Measurements from ENCODE around the gene TMTC1.
A peak's percentile ranks its signal among the peaks of the same experiment; 100 is the strongest.
"Not testable (repeated sequence)": the region's sequence is repeated elsewhere in the genome, so short reads cannot be mapped to it uniquely, and the experiment has no call there.

The TMTC1 gene

GRCh38 chr12:29656762-29657538, 126.8 kb downstream of the TMTC1 start:
- no peak for DNase-seq

- DNase-seq = no peak
Measured at GRCh38 chr12:29655861-29656260, 127.9 kb downstream of the TMTC1 start.

DNA sequence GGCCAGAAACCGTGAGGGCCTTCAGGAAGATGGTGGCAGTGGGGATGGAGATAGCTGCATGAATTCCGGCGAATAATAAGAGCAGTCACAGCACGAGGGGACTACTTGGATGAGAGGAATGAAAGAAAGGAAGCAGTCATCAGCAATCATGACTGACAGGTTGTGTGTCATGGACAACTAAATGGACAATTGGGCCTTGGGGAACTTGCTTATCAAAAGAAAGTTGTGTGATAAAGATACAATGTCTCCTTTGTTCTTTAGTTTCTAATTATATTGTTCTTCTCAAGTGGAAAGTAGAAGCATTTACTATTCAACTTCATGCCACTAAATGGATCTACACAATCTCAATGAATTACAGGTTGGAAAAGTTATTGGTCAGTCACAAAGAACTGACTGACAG, 130.5 kb downstream of the TMTC1 start:
- no peak for DNase-seq

DNA sequence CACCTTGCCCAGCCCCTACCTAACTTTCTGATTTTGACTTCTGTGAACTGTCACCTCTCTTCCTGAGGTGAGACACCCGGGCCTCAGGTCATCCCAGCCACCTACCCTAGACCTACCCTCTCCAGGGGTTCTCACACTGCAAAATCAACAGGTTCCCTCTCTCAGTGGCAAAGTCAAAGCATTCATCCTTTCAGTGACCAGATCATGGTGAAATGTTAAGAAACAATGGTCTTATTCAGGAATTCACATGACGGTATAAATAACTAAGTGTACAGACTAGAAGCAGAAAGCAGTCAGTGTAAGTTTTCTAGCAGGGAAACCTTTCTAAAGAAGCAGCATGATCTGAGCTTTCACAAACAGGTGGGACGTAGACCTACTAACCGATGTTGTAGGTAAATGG, 133.4 kb downstream of the TMTC1 start:
- no peak for DNase-seq

DNA sequence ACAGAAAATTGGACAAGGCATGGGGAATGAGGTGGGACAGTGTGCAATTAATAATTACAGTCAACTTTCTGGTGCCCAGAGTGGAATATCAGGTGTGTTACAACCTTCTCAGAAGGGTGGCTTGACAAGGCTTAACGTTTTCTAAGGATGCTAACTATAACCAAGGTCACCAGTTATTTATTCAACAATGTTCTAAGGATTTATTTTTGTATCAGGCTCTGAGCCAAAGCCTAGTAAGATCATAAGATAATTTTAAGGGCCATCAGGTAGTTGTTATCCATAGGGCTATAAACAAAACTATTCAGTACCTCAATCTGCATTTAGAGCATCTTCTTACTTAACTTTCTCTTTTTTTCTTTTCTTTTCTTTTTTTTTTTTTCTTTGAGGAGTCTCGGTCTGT, 134.0 kb downstream of the TMTC1 start:
- DNase-seq = no peak

GRCh38 chr12:29644536-29645162, 139.1 kb downstream of the TMTC1 start:
- no peak for DNase-seq

DNA sequence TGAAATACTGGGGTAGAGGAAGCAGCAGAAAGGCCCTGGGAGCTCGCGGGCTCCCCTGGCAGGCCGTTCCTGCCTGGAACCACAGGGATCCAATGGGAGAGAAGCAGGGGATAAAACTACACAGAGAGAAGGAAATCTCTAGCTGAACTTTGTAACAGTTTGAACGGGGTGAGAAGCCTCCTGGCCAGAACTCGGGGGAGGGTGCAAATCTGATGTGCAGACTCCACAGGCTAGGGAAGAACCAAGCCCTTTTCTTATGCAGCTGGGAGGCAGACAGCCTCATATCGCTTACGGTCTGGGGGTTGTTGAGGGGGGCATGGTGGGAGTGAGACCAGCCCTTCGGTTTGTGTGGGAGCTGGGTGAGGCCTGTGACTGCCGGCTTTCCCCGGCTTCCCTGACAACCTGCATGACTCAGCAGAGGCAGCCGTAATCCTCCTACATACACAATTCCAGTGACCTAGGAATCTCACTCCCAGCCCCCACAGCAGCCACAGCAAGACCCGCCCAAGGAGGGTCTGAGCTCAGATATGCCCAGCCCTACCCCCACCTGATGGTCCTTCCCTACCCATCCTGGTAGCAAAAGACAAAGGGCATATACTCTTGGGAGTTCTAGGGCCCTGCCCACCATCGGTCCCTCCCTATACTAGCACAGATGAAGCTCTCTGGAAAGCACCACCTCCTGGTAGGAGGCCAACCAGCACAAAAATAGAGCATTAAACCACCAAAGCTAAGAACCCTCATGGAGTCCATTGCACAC, 143.0 kb downstream of the TMTC1 start:
- DNase-seq = no peak

DNA sequence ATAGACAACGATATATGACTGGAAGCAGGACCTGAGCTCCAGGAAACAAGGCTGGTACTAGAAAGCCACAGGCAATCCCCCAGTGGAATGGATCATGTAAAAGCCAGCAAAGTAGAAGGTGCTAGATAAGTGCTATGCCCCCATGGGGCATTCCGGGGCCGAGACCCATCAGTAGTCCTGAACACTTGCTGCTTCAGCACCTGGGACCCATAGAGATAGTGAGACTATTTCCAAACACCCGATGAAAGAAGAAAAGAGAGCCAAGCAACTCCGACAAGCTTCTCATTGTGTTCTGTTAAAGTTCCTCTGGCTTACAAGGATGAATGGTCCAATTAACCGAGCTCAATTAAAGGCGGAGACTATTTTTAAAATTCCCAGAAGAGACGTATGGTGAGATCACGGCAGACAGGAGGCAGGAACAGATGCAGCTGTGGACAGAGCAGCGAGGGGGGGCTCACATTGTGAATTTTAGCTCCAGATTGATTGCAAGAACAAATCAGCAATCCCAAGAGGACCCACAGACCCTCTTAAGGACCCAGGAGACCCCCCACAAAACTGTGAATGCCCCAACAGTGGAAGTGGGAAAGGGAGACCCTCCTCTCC, 143.7 kb downstream of the TMTC1 start:
- no peak for DNase-seq

DNA sequence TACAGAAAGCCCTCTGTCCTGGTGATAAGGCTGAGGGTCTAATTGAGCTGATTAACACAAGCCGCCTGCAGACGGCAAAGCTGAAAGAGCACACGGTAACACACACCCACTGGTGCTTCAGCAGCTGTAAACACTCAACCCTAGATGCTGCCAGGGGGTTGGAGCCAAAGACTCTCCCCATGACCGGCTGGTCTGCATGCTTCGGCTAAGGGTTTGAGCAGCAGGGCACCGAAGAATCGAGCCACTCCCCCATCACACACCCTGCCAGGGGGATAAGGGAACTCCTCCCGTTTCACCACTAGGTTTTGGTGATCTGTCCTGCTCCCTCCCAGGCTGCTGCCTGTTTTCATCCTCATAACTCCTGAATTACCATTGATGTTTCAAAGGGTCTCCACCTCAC, 145.2 kb downstream of the TMTC1 start:
- DNase-seq = no peak

DNA sequence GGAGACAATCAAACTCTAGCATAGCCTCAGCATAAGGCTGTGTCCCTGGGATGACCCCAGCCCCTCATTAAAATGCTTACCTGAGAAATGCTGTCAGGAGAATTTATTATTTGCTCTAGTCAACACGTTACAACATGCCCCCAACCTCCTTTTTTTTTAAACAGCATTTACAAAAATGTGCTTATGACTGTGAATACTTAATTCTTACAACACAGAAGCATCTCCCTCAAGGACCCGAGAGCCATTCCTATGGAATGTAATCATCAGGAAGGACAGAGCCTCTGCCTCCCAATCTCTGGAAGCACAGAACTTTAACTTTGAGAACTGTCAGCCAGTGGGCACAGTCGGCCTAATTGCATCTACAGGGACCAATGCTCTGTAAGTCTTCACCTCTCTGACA, 149.7 kb downstream of the TMTC1 start:
- no peak for DNase-seq

- DNase-seq = not testable (repeated sequence)
Measured at GRCh38 chr12:29630164-29630563, 153.6 kb downstream of the TMTC1 start.

DNA sequence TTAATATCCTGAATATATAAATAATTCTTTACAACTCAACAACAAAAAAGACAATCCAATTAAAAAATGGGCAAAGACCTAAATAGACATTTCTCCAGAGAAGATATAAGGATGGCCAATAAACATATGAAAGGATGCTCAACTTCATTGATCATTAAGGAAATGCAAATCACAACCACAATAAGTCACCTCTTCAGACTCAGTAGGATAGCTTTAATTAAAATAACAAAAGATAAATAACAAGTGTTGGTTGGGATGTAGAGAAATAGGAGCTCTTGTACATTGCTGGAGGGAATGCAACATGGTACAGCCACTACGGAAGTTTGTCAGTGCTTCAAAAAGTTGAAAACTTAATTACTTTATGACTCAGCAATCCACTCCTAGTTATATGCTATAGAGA, 156.5 kb downstream of the TMTC1 start:
- DNase-seq = no peak

DNA sequence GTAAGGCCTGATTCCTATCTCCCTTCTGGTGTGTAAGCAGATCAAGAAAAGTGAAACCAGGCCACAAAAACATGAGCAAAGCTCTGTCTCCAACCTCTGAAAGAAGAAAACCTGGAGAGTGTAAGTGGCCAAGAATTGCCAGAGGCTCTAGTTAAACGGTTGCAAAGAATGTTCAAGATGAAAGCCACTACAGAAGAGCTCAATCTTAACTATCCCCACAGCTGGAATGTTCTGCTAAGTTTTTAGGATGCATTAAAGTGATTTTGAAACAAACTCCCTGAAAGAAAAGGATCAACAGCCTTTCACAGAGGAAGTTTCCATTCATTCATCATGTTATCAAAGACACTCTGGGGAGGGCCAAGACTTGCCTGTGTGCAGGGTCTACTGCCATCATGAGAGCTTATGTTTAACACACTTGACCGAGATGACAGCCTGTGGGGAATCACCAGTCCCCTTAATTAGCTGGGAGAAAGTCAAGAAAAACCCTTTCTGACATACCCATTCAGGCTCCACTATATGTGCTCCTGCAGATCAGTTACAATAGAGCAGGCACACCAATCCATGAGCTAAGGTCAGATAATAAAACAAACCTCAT, 158.3 kb downstream of the TMTC1 start:
- DNase-seq = no peak

- DNase-seq = no peak
Measured at GRCh38 chr12:29622251-29622650, 161.5 kb downstream of the TMTC1 start.

DNA sequence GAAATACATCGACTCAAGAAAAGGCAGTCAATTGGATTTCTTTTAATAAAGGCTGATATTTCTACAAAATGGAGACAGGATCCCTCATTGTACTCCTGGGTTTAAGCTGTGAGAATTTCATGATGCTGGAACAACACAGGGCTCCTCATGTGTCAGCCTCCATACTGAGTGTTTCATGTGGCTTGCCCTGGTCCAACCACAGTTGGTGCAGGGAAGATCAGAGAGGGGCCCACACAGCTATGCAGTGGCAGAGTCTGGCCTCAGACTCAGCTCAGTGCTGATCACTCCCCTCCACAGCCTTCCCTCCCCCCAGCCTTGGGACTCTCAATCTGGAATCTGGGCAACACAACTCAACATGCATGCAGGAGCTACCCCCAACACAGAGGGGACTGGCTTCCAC, 163.7 kb downstream of the TMTC1 start:
- no peak for DNase-seq

- DNase-seq = no peak
Measured at GRCh38 chr12:29617407-29617803, 166.3 kb downstream of the TMTC1 start.

DNA sequence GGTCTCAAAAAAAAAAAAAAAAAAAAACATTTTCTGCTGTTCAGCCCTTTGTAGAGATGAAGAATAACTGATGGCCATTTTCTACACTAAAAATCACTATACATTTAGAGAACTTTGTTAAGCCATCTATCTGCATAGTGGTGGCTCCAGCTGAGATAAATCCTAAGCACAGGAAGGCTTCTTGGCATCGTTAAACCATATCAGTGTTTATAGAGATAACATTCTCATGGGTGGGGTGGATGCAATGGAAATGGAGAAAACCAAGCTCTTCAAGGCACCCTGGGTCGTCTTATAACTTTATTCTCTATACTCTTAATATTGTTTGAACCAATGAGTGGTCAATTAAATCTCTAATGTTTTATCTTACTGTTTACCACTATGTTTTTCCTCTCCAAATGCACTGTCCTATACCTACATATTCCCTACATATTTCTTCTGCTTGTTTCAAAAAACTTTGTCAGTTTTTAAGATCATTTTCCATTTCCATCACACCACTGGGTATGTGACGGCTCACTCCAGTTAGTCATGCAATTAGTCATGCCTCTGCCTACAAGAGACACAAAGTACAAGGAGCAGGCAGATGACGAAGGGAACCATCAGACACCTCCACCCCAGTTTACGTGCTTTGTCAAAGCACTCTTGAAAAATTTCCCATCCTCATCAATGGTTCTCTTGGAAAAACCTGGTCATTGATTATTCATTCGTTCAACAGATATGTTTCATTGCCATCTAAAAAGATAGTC, 166.9 kb downstream of the TMTC1 start:
- peak; percentile 15 for DNase-seq

- DNase-seq = no peak
Measured at GRCh38 chr12:29614694-29615325, 168.9 kb downstream of the TMTC1 start.

GRCh38 chr12:29612912-29613311, 170.8 kb downstream of the TMTC1 start:
- no peak for DNase-seq

DNA sequence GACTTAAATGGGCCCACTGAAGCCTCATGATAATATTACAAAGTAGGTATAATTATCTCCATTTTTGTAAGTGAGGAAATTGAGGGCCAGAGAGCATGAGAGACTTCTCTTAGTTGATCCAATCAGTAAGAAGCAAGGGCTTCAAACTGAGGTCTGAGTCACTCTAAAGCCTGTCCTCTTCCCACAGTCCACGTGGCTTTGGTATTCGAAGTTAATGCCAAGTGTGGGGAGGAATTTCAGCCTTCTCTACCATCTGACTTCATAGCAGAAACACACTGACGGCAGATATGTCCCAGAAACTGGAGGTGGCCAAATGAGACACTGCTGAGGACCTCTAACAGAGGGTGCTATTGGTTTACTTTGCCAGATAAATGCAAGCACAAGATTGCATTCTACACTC, 171.8 kb downstream of the TMTC1 start:
- no peak for DNase-seq

- DNase-seq = no peak
Measured at GRCh38 chr12:29610473-29611170, 173.1 kb downstream of the TMTC1 start.

All from activated CD4-positive, alpha-beta T cell treated with anti-CD3 and anti-CD28 coated beads for 48 hours (primary cell).